ENCODE measurements around the gene CPTP. TPM values are rescaled to one million over a fixed set of nuclear protein-coding genes. Genes with fewer than 3 reads are reported as not detected.

CPTP gene
- total RNA-seq (2022; extraction: Qiagen RNA extraction; ENCODE audit: low read depth), result 11.2 to 23.6 TPM (median 21.2 TPM) in 5 replicates

GRCh38 chr1:1324524-1325287 is at the start of gene CPTP, which contains the start of gene INTS11:
Gene CPTP, plus strand, starts transcription at chr1:1324802. Its CDS starts 2,109 bp downstream, at chr1:1326911.
Gene INTS11, minus strand, starts transcription at chr1:1324660. Its CDS starts 52 bp downstream, at chr1:1324608.

GRCh38 chr1:1307923-1308755 is 16.5 kb upstream of the CPTP start, which contains the start of the genes ACAP3 and PUSL1:
Gene ACAP3, minus strand, starts transcription at chr1:1307930. Its CDS starts 115 bp downstream, at chr1:1307815.
Gene PUSL1, plus strand, starts transcription at chr1:1308597. Its CDS starts 47 bp downstream, at chr1:1308644.

DNA sequence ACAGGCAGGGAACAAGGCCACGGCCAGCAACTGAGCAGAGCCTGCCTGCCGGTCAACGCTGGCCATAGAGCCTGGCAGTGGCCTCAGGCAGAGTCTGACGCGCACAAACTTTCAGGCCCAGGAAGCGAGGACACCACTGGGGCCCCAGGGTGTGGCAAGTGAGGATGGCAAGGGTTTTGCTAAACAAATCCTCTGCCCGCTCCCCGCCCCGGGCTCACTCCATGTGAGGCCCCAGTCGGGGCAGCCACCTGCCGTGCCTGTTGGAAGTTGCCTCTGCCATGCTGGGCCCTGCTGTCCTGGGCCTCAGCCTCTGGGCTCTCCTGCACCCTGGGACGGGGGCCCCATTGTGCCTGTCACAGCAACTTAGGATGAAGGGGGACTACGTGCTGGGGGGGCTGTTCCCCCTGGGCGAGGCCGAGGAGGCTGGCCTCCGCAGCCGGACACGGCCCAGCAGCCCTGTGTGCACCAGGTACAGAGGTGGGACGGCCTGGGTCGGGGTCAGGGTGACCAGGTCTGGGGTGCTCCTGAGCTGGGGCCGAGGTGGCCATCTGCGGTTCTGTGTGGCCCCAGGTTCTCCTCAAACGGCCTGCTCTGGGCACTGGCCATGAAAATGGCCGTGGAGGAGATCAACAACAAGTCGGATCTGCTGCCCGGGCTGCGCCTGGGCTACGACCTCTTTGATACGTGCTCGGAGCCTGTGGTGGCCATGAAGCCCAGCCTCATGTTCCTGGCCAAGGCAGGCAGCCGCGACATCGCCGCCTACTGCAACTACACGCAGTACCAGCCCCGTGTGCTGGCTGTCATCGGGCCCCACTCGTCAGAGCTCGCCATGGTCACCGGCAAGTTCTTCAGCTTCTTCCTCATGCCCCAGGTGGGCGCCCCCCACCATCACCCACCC is 6.7 kb downstream of the CPTP start, which contains the start of gene TAS1R3:
Gene TAS1R3, plus strand, starts transcription at position 213 of the 898 bp plus-strand sequence. Its CDS starts 66 bp downstream, at position 279.

GRCh38 chr1:1349256-1350012 is 24.8 kb downstream of the CPTP start, which contains the start of gene DVL1:
Gene DVL1, minus strand, starts transcription at chr1:1349418. Its CDS starts 353 bp downstream, at chr1:1349065.

DNA sequence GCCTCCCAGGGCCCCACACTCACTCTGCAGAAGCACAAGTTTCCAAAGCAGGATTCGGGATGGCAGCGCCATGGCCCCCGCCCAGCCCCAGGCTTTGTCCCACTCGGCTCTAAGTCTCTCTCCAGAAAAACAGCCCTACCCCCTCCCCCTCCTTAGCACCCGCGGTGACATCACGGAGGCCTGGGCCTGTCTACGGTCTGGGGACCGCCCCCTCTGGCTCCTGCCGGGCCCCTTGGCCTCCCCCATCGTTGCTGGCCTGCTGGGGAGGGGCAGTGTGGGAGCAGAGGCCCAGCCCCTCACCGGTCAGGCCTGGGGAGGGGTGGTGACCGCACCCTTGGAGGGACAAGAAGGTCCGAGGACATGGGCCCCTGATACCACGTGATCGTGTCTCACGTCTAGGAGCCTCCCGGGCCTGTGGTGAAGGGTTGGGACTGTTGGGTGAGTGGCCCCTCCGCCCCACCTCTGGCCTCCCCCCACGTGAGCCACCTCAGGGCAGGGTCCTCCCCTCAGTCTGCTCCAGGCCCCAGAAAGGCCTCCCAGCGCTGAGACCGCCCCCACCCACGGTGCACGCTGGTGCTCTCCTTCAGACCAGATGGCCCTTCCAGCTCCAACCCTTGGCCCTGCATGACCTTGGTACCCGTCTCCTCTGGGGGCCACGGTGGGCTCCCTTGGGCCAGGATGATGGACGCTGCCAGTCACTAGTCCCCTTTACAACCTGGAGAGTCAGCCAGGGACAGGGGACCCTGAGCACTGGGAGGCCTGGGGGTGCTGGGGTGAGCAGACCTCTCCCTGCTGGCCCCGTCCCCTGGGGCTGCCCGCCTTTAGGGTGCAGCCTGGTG is 34.0 kb downstream of the CPTP start, which contains the start of gene MXRA8:
Gene MXRA8, minus strand, starts transcription at position 123 of the 839 bp plus-strand sequence. Its CDS starts 51 bp downstream, at position 72.

DNA sequence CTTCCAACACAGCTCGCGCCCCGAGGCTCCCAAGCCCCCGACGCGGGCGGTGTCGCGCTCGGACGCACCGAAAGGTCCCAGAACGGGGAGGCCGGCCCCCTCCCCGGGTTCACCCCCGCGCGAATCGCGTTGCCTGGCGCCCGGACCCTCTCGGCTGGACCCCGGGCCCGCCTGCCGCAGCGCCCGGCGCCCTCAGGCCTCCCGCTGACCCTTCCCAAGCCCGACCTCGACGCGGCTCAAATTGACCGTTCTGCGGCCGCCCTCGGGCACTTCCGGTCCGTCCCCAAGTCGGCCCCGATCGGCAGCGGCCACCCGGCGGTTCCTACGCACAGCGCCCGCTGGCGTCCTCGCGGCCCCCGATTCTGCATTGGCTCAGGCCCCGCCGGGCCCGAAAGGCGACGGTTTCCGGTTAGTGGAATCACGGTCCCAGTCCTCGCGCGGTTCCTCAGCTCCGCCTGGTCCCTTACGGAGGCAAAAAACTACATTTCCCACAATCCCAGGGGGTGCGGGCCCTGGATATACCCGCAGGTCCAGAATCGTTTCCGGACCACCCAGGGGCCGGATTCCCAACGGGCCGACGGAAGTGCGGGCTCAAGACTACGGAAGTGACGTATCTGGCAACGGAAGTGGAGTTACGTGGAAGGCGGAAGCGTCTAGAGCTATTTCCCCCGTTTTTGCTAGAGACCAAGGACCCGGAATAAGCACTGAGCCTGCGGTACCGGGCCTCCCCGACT is 50.5 kb downstream of the CPTP start, which contains the start of gene AURKAIP1:
Gene AURKAIP1, minus strand, starts transcription at position 279 of the 734 bp plus-strand sequence. CDS start 451 bp downstream, outside the sequence.

Other genes starting within 250 kb of the CPTP start
- gene C1orf159, start 208.7 kb upstream of the CPTP start, total RNA-seq (2022; extraction: Qiagen RNA extraction; ENCODE audit: low read depth), result 6.7 to 16.7 TPM (median 13.8 TPM) in 5 replicates
- not detected in 5 replicates for gene TTLL10, start 150.9 kb upstream of the CPTP start, total RNA-seq (2022; extraction: Qiagen RNA extraction; ENCODE audit: low read depth)
- gene TNFRSF18, start 118.2 kb upstream of the CPTP start, total RNA-seq (2022; extraction: Qiagen RNA extraction; ENCODE audit: low read depth), result 0.35 TPM in 1 of 5 replicates, not detected in the others
- gene TNFRSF4, start 110.6 kb upstream of the CPTP start, total RNA-seq (2022; extraction: Qiagen RNA extraction; ENCODE audit: low read depth), result 0.20 to 0.23 TPM in 2 of 5 replicates, not detected in the others
- gene SDF4, start 92.8 kb upstream of the CPTP start, total RNA-seq (2022; extraction: Qiagen RNA extraction; ENCODE audit: low read depth), result 84.0 to 148 TPM (median 137 TPM) in 5 replicates
- gene B3GALT6, start 92.6 kb upstream of the CPTP start, total RNA-seq (2022; extraction: Qiagen RNA extraction; ENCODE audit: low read depth), result 8.9 to 24.1 TPM (median 21.8 TPM) in 5 replicates
- 1.2 to 2.6 TPM (median 2.0 TPM) in 4 of 5 replicates, not detected in the other for gene C1QTNF12, start 78.1 kb upstream of the CPTP start, total RNA-seq (2022; extraction: Qiagen RNA extraction; ENCODE audit: low read depth)
- gene UBE2J2, start 50.9 kb upstream of the CPTP start, total RNA-seq (2022; extraction: Qiagen RNA extraction; ENCODE audit: low read depth), result 38.1 to 48.8 TPM (median 48.1 TPM) in 5 replicates
- 0.88 to 1.5 TPM (median 1.2 TPM) in 5 replicates for gene SCNN1D, start 44.4 kb upstream of the CPTP start, total RNA-seq (2022; extraction: Qiagen RNA extraction; ENCODE audit: low read depth)
- gene ACAP3, start 16.9 kb upstream of the CPTP start, total RNA-seq (2022; extraction: Qiagen RNA extraction; ENCODE audit: low read depth), result 5.3 to 22.8 TPM (median 18.9 TPM) in 5 replicates
- gene PUSL1, start 16.2 kb upstream of the CPTP start, total RNA-seq (2022; extraction: Qiagen RNA extraction; ENCODE audit: low read depth), result 13.1 to 28.9 TPM (median 26.2 TPM) in 5 replicates
- gene INTS11, start 142 bp upstream of the CPTP start, total RNA-seq (2022; extraction: Qiagen RNA extraction; ENCODE audit: low read depth), result 45.7 to 67.6 TPM (median 59.0 TPM) in 5 replicates
- 0.08 to 0.20 TPM (median 0.12 TPM) in 5 replicates for gene TAS1R3, start 6.5 kb downstream of the CPTP start, total RNA-seq (2022; extraction: Qiagen RNA extraction; ENCODE audit: low read depth)
- gene DVL1, start 24.6 kb downstream of the CPTP start, total RNA-seq (2022; extraction: Qiagen RNA extraction; ENCODE audit: low read depth), result 31.3 to 89.3 TPM (median 77.1 TPM) in 5 replicates
- 0.15 to 0.29 TPM in 2 of 5 replicates, not detected in the others for gene MXRA8, start 33.8 kb downstream of the CPTP start, total RNA-seq (2022; extraction: Qiagen RNA extraction; ENCODE audit: low read depth)
- 90.7 to 179 TPM (median 167 TPM) in 5 replicates for gene AURKAIP1, start 50.4 kb downstream of the CPTP start, total RNA-seq (2022; extraction: Qiagen RNA extraction; ENCODE audit: low read depth)
- 38.3 to 62.7 TPM (median 53.1 TPM) in 5 replicates for gene CCNL2, start 74.5 kb downstream of the CPTP start, total RNA-seq (2022; extraction: Qiagen RNA extraction; ENCODE audit: low read depth)
- 122 to 156 TPM (median 133 TPM) in 5 replicates for gene MRPL20, start 82.5 kb downstream of the CPTP start, total RNA-seq (2022; extraction: Qiagen RNA extraction; ENCODE audit: low read depth)
- 0.07 to 0.23 TPM in 2 of 5 replicates, not detected in the others for gene ANKRD65, start 96.5 kb downstream of the CPTP start, total RNA-seq (2022; extraction: Qiagen RNA extraction; ENCODE audit: low read depth)
- gene VWA1, start 110.9 kb downstream of the CPTP start, total RNA-seq (2022; extraction: Qiagen RNA extraction; ENCODE audit: low read depth), result 5.3 to 18.2 TPM (median 15.0 TPM) in 5 replicates
- gene ATAD3C, start 124.9 kb downstream of the CPTP start, total RNA-seq (2022; extraction: Qiagen RNA extraction; ENCODE audit: low read depth), result not detected in 5 replicates
- 1.6 to 3.6 TPM (median 3.0 TPM) in 5 replicates for gene ATAD3B, start 147.0 kb downstream of the CPTP start, total RNA-seq (2022; extraction: Qiagen RNA extraction; ENCODE audit: low read depth)
- 24.3 to 40.3 TPM (median 39.2 TPM) in 5 replicates for gene ATAD3A, start 187.4 kb downstream of the CPTP start, total RNA-seq (2022; extraction: Qiagen RNA extraction; ENCODE audit: low read depth)
- gene TMEM240, start 215.8 kb downstream of the CPTP start, total RNA-seq (2022; extraction: Qiagen RNA extraction; ENCODE audit: low read depth), result 0.37 to 0.68 TPM (median 0.48 TPM) in 4 of 5 replicates, not detected in the other

Measured in A549 treated with ZK216348 at 1 μM for 4 hours (cell line).